Psoas muscle (tissue), 8 donors: Measurements from ENCODE around the gene CAPG. TPM values are rescaled to one million over a fixed set of nuclear protein-coding genes. Genes with fewer than 3 reads are reported as not detected.

Experiments used
- ATAC-seq, 4 donors: fragments of 200-7000 bp; cut with Tn5 transposase; one replicate each; pipeline ENCODE4 v1.9.1; 2020; ENCODE audit warnings: moderate library complexity in 3 of 4, mild to moderate bottlenecking in 2 of 4
- DNase-seq, 2 donors: peaks; one replicate each; pipeline ENCODE4 v3.0.0-alpha.2; 2020
- H3K27ac ChIP-seq: fragments of 200-600 bp; one replicate; pipeline ENCODE4 v1.8.0; 2022
- H3K27me3 ChIP-seq, 3 donors: fragments of 200-600 bp in 1 of 3; one replicate each; pipeline versions ENCODE4 v1.6.1 to v1.8.0; 2013 to 2022; ENCODE audit warnings: low read length in 2 of 3, mild to moderate bottlenecking in 2 of 3, moderate library complexity in 1 of 3; ENCODE audit not compliant: insufficient read depth in 3 of 3
- H3K36me3 ChIP-seq, 2 donors: fragments of 200-600 bp in 1 of 2; one replicate each; pipeline versions ENCODE4 v1.6.1 to v1.8.0; 2013 to 2022; ENCODE audit warnings: low read depth in 1 of 2, mild to moderate bottlenecking in 1 of 2, moderate library complexity in 1 of 2; ENCODE audit not compliant: insufficient read depth in 1 of 2
- H3K4me1 ChIP-seq: fragments of 200-600 bp; one replicate; pipeline ENCODE4 v1.8.0; 2022
- H3K4me3 ChIP-seq: fragments of 200-600 bp; one replicate; pipeline ENCODE4 v1.8.0; 2022; ENCODE audit warnings: mild to moderate bottlenecking
- H3K9me3 ChIP-seq: fragments of 200-600 bp; one replicate; pipeline ENCODE4 v1.8.0; 2022
- CTCF ChIP-seq: fragments of 200-600 bp; IDR thresholded peaks from one replicate; pipeline ENCODE4 v1.8.0; 2022; ENCODE audit warnings: antibody characterized with exemption
- WGBS, 3 donors: extraction: QIAGEN DNeasy Blood & Tissue Kit; methylation state at CpG; one replicate each; pipeline versions ENCODE4 v1.1.6 to v1.1.7; 2013; 5-methylcytosine and 5-hydroxymethylcytosine counted together
- intact Hi-C, 2 donors: fragments of 100-400 bp; cut with DNase I; formaldehyde crosslinking; loops; one replicate each; pipeline versions ENCODE4 v1.11.0 to v1.14.2; 2022
- polyA plus RNA-seq, 3 donors: library from polyadenylated mRNA; stranded (reverse); fragments of 200-250 nt; gene quantifications; one replicate each; pipeline ENCODE4 v1.2.3, GENCODE V29; 2013
- total RNA-seq, 4 donors: library from RNA; stranded (reverse); fragmentation: NEBNext Ultra II Directional in 2 of 4; extraction: Animal tissue kit (Norgen Biotek cat#: 25700) in 2 of 4; gene quantifications; one replicate each; pipeline versions ENCODE4 v1.2.1 to v1.2.4, GENCODE V29; 2021 to 2023
- donor health status: healthy with polysubstance abuse.
- donor health status: DM: no; HTN: no; CAD: no; lungs with moderate emphysema.
- donor health status: Bipolar disorder and iron deficiency.
- donor health status: healthy.
- donor health status: DM: yes; HTN: yes; CAD: no.
- donor health status: DM: no; HTN: no; CAD: no.
- donor health status: DM: no; HTN: no; CAD: no.
- donor health status: DM: yes; HTN: yes; CAD: no.

Gene CAPG
- total and polyA plus RNA-seq, 7 donors, result 2.8 to 11.1 (median 7.9) TPM

GRCh38 chr2:85457043-85457442, 46.9 kb upstream of the CAPG start:
- ATAC-seq, result no peak
- no peak for DNase-seq
- intact Hi-C loops, result no loop called here
- Histone ChIP-seq H3K27ac (no peak overlapping the region), H3K4me1 (no peaks in the 10 kb centered on the region), H3K27me3 (no peaks in the 10 kb centered on the region), H3K9me3 (no peaks in the 10 kb centered on the region), H3K36me3 (no peaks in the 10 kb centered on the region), H3K4me3 (no peak overlapping the region)
- TF ChIP-seq CTCF, result no peak
- 80 to 92% (median 83%) methylated on average over 5 of the region's 5 CpGs for WGBS, 3 donors

GRCh38 chr2:85455552-85456090, 45.5 kb upstream of the CAPG start:
- Histone ChIP-seq H3K36me3 (no peaks in the 10 kb centered on the region), H3K4me1 (no peaks in the 10 kb centered on the region), H3K4me3 (no peak overlapping the region), H3K27me3 (no peaks in the 10 kb centered on the region), H3K27ac (no peak overlapping the region), H3K9me3 (no peaks in the 10 kb centered on the region)
- ATAC-seq (no peak), DNase-seq (no peak)
- 79 to 89% (median 83%) methylated on average over 1 of the region's 1 CpG for WGBS, 3 donors
- intact Hi-C loops, result no loop called here
- no peak for TF ChIP-seq CTCF

- no peaks in the 10 kb centered on the region for H3K9me3 ChIP-seq
- DNase-seq (no peak), ATAC-seq (no peak)
- H3K4me1 ChIP-seq, result no peaks in the 10 kb centered on the region
- intact Hi-C loops, result no loop called here
- no peak for TF ChIP-seq CTCF
- no peaks in the 10 kb centered on the region for H3K27me3 ChIP-seq
- H3K27ac ChIP-seq, result no peak overlapping the region
- H3K36me3 ChIP-seq, result no peaks in the 10 kb centered on the region
- no peak overlapping the region for H3K4me3 ChIP-seq
- 84 to 92% (median 86%) methylated on average over 7 of the region's 7 CpGs for WGBS, 3 donors
Observed at GRCh38 chr2:85453571-85453970, 43.4 kb upstream of the CAPG start.

GRCh38 chr2:85452237-85452636, 42.1 kb upstream of the CAPG start:
- no peaks in the 10 kb centered on the region for H3K27me3 ChIP-seq
- no peaks in the 10 kb centered on the region for H3K9me3 ChIP-seq
- intact Hi-C loops, result no loop called here
- no peak for DNase-seq
- ATAC-seq, result no peak
- no peak overlapping the region for H3K4me3 ChIP-seq
- H3K36me3 ChIP-seq, result no peaks in the 10 kb centered on the region
- WGBS, 3 donors, result 87 to 94% (median 88%) methylated on average over 1 of the region's 1 CpG
- TF ChIP-seq CTCF, result no peak
- H3K27ac ChIP-seq, result no peak overlapping the region
- H3K4me1 ChIP-seq, result no peaks in the 10 kb centered on the region

GRCh38 chr2:85449214-85449588, 39.0 kb upstream of the CAPG start:
- no peak overlapping the region for H3K4me3 ChIP-seq
- H3K27ac ChIP-seq, result no peak overlapping the region
- 56 to 89% (median 78%) methylated on average over 7 of the region's 7 CpGs for WGBS, 3 donors
- intact Hi-C loops, result loop anchor here in 1 of 2 donors (5.0 kb wide), 1 partner anchor 43 kb away; no protein-coding TSS in a partner anchor
- no peaks in the 10 kb centered on the region for H3K4me1 ChIP-seq
- no peak for TF ChIP-seq CTCF
- H3K36me3 ChIP-seq, result no peaks in the 10 kb centered on the region
- DNase-seq (no peak), ATAC-seq (peak in 3 of 4 donors; percentile 54 to 69 (median 57))
- H3K27me3 ChIP-seq, result no peaks in the 10 kb centered on the region
- no peaks in the 10 kb centered on the region for H3K9me3 ChIP-seq
